Mucosa of stomach (tissue), 1 donor: Measurements from ENCODE around the gene SGSH.
"Not testable (repeated sequence)": the region's sequence is repeated elsewhere in the genome, so short reads cannot be mapped to it uniquely, and the experiment has no call there.

Experiments
- H3K27me3 ChIP-seq: one replicate; pipeline ENCODE4 v1.7.0; 2013; ENCODE audit warnings: mild to moderate bottlenecking, low read length; ENCODE audit not compliant: control insufficient read depth, insufficient read depth
- H3K36me3 ChIP-seq: one replicate; pipeline ENCODE4 v1.7.0; 2013; ENCODE audit warnings: low read length; ENCODE audit not compliant: control insufficient read depth, insufficient read depth
- H3K4me1 ChIP-seq: one replicate; pipeline ENCODE4 v1.7.0; 2013; ENCODE audit warnings: mild to moderate bottlenecking, low read length; ENCODE audit not compliant: control insufficient read depth, insufficient read depth
- H3K4me3 ChIP-seq: one replicate; pipeline ENCODE4 v1.7.0; 2013; ENCODE audit warnings: low read length
- H3K9ac ChIP-seq: one replicate; pipeline ENCODE4 v1.7.0; 2013; ENCODE audit warnings: mild to moderate bottlenecking, low read length, moderate library complexity
- H3K9me3 ChIP-seq: one replicate; pipeline ENCODE4 v1.7.0; 2013; ENCODE audit warnings: mild to moderate bottlenecking, low read length, moderate library complexity; ENCODE audit not compliant: control insufficient read depth
- donor health status: Pancreatic carcinoma.

Gene SGSH

DNA sequence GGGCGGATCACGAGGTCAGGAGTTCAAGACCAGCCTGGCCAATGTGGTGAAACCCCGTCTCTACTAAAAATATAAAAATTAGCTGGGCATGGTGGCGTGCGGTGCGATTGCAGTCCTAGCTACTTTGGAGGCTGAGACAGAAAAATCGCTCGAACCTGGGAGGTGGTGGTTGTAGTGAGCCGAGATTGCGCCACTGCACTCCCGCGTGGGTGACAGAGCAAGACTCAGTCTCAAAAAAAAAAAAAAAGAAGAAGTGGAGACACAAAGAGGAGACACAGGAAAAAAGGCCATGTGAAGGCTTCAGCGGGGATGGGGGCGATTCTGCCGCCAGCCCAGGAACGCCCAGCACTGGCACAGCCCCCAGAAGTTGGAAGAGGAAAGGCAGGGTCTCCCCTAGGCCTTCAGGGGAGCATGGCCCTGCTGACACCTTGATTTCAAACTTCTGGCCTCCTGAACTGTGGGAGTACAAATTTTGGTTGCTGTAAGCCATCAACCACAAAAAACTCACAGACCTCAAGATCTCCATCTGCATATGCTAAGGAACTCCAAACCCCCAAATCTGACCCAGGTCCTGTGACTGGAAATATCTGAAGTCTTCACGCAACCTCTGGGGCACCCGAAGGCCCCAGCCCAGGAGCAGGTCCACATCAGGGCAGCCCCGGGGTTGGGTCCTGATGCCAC, 7.0 kb downstream of the SGSH start:
- Histone ChIP-seq H3K4me1 (peaks cover under 1% of the 10 kb centered on the region), H3K4me3 (no peak overlapping the region), H3K36me3 (peaks cover 18% of the 10 kb centered on the region)

DNA sequence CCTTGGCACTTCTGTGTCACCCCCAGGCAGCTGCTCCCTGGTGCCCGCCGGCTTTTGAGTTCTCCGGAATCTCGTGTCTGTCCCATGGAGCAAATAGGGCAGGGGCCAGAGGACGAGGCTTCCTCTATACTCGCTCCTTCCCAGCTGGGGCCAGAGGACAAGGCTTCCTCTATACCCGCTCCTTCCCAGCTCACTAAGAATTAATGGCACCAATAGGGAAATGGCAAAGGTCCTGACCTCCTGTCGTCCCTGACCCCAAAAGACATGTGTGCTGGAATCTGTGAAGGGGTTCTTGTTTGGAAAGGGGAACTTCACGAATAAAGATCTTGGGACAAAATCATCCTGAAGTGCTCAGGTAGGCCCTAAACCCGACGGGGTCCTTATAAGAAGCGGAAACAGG, 7.6 kb downstream of the SGSH start:
- Histone ChIP-seq H3K4me1 (no peaks in the 10 kb centered on the region), H3K36me3 (peaks cover 15% of the 10 kb centered on the region), H3K9ac (no peak overlapping the region), H3K27me3 (no peaks in the 10 kb centered on the region), H3K4me3 (no peak overlapping the region), H3K9me3 (no peaks in the 10 kb centered on the region)

More for the DNA sequence above, 7.0 kb downstream of the SGSH start:
- H3K27me3 ChIP-seq = no peaks in the 10 kb centered on the region
- no peak overlapping the region for H3K9ac ChIP-seq
- H3K9me3 ChIP-seq = no peaks in the 10 kb centered on the region

DNA sequence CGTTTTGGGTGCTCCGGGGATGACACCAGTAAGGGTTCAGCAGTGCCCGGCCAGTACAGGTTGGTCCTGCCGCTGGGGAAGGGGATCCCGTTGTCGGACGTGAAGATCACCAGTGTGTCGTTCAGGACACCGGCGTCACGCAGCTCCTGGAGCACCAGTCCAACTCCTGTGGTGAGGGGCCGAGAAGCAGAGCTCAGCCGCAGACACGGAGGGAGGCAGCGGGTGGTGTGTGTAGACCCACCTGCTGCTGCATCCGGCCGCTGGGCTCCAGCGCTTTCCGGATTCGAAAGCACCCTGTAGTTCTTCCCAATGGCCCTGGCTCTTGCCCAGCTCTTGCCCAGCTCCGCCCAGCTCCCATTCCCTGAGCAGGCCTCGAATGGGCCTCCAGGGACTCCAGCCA, 8.0 kb downstream of the SGSH start:
- Histone ChIP-seq H3K4me3 (no peak overlapping the region), H3K9me3 (no peaks in the 10 kb centered on the region), H3K27me3 (no peaks in the 10 kb centered on the region), H3K9ac (no peak overlapping the region), H3K4me1 (no peaks in the 10 kb centered on the region), H3K36me3 (peaks cover 13% of the 10 kb centered on the region)

DNA sequence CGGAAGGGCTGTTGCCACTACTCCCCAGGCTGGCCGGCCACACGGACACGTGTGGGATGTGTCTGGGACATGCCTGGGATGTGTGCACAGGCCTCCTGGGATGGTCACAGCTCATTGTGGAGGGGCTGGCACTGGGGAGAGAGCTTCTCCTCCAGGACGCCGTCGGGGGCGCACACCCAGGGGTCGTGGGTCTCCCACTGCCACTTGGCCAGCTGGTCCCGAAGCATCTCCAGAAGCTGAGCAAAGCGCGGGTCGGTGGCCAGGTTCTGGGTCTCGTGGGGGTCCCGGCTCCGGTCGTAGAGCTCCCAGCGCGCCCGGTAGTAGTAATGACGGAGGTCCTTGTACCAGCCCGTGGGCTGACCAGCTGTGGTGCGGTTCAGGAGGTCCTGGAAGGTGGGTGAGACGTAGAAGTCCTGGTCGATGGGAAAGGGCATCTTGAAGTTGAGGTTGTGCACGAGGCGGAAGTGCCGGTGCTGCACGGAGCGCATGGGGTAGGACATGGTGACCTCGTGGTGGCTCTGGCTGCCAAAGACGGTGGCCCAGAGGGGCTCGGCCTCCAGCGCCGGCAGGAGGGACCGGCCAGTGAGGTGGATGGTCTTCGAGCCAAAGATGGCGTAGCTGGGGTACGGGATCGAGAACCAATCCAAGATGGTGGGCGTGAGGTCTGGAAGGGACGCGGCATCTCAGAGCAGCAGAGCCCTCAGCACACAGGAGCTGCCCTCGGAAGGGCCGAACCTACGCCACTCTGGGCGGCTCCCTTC, 9.6 kb downstream of the SGSH start:
- H3K9me3 ChIP-seq = no peaks in the 10 kb centered on the region

DNA sequence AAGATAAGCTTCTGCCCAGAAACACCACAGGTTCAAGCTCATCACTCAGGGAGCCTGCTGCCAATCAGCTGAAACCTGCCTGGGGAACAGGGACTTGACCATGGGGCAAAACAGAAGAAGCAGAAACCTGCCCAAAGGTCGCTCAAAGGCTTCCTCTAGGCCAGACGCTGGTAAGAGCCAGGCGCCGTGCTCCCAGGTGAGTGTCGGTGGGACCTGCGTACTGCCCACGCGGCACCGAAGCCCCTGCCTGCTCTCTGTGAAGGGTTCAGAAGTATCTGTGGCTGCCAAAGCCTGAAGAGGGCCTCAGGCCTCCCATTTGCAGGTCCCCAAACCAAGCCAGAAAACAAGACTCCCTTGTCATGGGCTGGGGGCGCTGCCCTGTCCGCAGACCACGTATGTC, 10.4 kb downstream of the SGSH start:
- no peaks in the 10 kb centered on the region for H3K27me3 ChIP-seq
- H3K9me3 ChIP-seq = no peaks in the 10 kb centered on the region
- H3K4me3 ChIP-seq = no peak overlapping the region
- no peaks in the 10 kb centered on the region for H3K4me1 ChIP-seq
- H3K9ac ChIP-seq = no peak overlapping the region
- peaks cover 13% of the 10 kb centered on the region for H3K36me3 ChIP-seq

More for the DNA sequence above, 9.6 kb downstream of the SGSH start:
- no peak overlapping the region for H3K9ac ChIP-seq
- peaks cover 13% of the 10 kb centered on the region for H3K36me3 ChIP-seq
- H3K4me3 ChIP-seq = no peak overlapping the region
- H3K27me3 ChIP-seq = no peaks in the 10 kb centered on the region
- no peaks in the 10 kb centered on the region for H3K4me1 ChIP-seq

DNA sequence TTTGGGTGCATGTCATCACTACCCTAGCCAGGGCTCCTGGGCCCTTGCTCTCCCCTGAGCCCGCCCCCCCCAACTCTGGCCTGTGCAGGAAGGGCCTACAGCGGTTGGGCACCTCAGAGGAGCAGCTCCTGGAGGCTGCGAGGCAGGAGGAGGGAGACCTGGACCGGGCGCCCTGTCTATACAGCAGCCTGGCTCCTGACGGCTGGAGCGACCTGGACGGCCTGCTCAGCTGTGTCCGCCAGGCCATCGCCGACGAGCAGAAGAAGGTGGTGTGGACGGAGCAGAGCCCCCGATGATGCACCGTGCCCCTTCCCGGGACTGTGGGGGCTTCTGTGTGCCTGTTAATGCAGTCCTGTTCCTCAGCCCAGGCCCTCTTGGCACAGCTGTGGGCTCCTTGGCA, 12.1 kb downstream of the SGSH start:
- H3K4me3 ChIP-seq = no peak overlapping the region
- H3K27me3 ChIP-seq = no peaks in the 10 kb centered on the region
- no peaks in the 10 kb centered on the region for H3K9me3 ChIP-seq
- peaks cover 9% of the 10 kb centered on the region for H3K36me3 ChIP-seq
- H3K9ac ChIP-seq = no peak overlapping the region
- H3K4me1 ChIP-seq = no peaks in the 10 kb centered on the region

DNA sequence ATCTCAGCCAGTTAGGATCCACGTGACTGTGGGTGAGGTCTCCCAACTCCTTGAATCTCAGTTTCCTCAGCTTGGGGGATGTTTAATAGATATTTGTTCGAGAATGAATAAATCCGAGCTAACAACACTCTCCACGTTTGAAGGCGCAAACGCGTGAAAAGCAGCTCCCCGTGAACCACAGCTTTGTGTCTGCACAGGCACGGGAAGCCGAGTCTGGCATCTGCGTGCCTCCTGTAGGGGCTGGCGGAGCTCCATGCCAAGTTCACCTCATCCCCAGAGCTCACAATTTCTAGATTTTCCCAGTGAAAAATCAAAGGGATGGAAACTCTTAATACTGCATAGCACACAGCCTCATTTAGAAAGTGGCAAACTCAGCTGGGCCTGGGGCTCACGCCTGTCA, 14.3 kb downstream of the SGSH start:
- H3K36me3 ChIP-seq = peaks cover 9% of the 10 kb centered on the region
- no peaks in the 10 kb centered on the region for H3K27me3 ChIP-seq
- no peaks in the 10 kb centered on the region for H3K9me3 ChIP-seq
- H3K4me3 ChIP-seq = no peak overlapping the region
- H3K9ac ChIP-seq = no peak overlapping the region
- no peaks in the 10 kb centered on the region for H3K4me1 ChIP-seq

DNA sequence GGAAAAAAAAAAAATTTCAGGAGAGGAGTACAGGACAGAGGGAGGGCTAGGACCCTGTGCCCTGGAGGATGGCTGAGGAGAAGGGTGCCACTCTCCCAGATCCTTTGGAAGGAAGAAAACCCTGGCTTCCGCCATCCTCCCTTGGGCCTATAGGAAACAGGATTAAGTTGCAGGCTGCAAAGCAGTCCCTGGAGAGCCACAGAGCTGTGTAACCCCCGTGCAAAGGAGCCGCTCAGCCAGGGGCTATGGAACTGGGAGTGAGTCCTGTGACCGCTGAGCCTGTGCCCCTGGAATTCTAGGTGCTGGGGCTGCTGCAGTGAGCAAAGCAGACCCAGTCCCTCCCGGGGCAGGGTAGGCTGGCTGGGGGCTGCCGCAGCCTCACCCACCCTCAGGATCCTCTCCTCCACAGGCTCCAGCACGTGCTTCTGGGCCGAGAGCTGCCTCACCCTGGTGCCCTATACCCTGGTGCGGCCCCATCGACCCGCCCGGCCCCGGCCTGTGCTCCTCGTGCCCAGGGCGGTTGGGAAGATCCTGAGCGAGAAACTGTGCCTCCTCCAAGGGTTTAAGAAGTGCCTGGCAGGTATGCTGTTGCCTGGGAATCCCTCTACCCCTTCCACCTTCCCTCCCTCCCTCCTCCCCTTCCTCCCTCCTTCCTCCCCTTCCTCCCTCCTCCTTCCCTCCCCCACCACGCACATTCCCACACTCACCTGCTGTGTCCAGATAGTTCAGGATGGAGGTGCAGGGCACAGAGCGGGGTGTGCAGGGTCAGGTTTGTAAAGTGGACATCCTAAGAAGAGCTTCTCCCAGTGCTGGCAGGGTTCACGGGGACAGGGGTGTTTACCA, 15.3 kb downstream of the SGSH start:
- H3K36me3 ChIP-seq = peaks cover 4% of the 10 kb centered on the region
- H3K4me1 ChIP-seq = no peaks in the 10 kb centered on the region
- no peaks in the 10 kb centered on the region for H3K9me3 ChIP-seq
- H3K4me3 ChIP-seq = no peak overlapping the region
- no peak overlapping the region for H3K9ac ChIP-seq
- H3K27me3 ChIP-seq = no peaks in the 10 kb centered on the region

DNA sequence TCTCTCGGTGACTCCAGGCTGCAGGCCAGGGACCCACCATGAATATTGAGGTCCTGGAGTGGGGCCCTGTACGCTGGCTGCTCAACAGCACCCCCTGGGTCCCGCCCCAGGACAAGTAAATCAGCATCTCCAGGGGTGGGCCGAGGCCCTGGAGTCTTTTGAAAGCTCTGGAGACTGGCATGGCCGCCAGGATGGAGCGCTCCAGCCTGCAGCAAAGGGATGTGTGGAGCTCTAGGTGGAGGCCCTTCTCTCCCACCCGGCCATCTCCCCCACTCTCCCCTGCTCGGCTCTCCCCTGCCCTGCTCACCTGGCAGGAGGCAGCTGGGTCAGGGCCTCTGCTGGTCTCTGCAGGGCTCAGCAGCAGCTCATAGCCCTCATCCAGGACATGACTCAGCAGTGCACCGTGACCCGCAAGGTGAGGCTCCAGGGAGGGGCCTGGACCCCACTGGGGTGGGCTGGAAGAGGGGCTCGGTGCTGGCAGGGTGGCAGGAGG, 16.6 kb downstream of the SGSH start:
- Histone ChIP-seq H3K4me1 (no peaks in the 10 kb centered on the region), H3K4me3 (no peak overlapping the region), H3K9ac (no peak overlapping the region), H3K36me3 (no peaks in the 10 kb centered on the region), H3K9me3 (no peaks in the 10 kb centered on the region), H3K27me3 (no peaks in the 10 kb centered on the region)

DNA sequence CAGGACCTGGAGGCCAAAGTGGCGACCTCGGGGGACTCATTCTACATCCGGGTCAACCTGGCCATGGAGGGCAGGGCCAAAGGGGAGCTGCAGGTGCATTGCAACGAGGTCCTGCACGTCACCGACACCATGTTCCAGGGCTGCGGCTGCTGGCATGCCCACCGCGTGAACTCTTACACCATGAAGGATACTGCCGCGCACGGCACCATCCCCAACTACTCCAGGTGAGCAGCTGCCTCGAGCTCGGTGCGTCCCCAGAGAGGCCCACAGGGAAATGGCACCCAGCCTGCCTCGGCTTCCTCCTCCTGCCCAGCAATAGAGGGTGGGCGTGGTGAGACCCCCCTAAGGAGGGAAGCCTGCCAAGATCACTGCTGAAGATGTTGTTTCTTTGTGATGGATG, 17.9 kb downstream of the SGSH start:
- Histone ChIP-seq H3K9ac (no peak overlapping the region), H3K36me3 (no peaks in the 10 kb centered on the region), H3K4me3 (no peak overlapping the region), H3K4me1 (no peaks in the 10 kb centered on the region), H3K9me3 (no peaks in the 10 kb centered on the region), H3K27me3 (no peaks in the 10 kb centered on the region)

DNA sequence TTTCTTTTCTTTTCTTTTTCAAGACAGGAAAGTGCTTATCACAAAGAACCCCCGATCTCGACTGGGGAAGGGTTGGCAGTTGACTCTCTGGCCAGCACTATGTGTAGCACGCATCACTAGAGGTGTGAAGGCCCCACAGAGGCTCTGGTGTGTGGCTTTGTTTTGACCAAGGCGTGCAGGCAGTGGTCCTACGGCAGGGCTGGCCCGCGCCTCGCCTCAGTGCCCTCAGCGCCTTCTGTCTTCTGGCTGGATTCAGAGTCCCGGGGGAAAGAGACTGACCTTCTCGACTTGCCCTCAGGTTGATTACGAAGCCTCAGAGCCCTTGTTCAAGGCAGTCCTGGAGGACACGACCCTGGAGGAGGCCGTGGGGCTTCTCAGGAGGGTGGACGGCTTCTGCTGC, 18.7 kb downstream of the SGSH start:
- Histone ChIP-seq H3K9ac (no peak overlapping the region), H3K9me3 (no peaks in the 10 kb centered on the region), H3K4me3 (no peak overlapping the region), H3K36me3 (no peaks in the 10 kb centered on the region), H3K27me3 (no peaks in the 10 kb centered on the region), H3K4me1 (no peaks in the 10 kb centered on the region)

DNA sequence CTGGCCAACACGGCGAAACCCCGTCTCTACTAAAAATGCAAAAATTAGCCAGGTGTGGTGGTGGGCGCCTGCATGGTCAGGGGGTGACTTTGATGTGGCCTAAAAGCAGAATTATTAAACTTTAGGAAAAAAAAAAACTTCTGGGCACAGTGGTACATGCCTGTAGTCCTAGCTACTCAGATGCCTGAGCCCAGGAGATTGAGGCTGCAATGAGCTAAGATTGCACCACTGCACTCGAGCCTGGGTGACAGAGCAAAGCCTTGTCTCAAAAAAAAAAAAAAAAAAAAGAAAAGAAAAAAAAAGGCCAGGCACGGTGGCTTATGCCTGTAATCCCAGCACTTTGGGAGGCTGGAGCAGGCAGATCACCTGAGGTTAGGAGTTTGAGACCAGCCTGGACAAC, 20.8 kb downstream of the SGSH start:
- not testable (repeated sequence) for H3K36me3 ChIP-seq, H3K9me3 ChIP-seq, H3K4me1 ChIP-seq, H3K27me3 ChIP-seq, H3K4me3 ChIP-seq, H3K9ac ChIP-seq
